Measurements from ENCODE around the gene RASA2. TPM values are rescaled to one million over a fixed set of nuclear protein-coding genes. Genes with fewer than 3 reads are reported as not detected.
"Not testable (repeated sequence)": the region's sequence is repeated elsewhere in the genome, so short reads cannot be mapped to it uniquely, and the experiment has no call there.

Gene RASA2
- total and polyA plus RNA-seq, 10 donors = 9.4 to 90.6 (median 45.3) TPM

DNA sequence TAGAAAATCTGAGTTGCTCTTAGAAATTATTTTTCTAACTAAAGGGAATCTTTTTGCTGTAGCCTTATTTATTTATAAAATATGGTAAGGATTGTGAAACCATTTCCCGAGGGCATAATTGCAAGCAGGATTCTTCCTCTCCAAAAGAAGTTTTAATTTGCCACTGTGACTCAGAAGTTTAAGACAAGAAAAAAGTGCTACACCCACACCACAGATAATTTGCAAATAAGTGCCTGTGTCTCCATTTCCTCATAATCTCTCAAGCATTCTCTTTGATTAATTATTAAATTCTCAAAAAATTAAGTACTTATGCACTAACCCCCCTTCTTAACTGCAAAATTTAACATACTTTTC, 43.6 kb downstream of the RASA2 start:
- 0 to 14% (median 5%) methylated on average over 1 of the region's 1 CpG for WGBS, 5 donors
- H3K36me3 ChIP-seq = peaks cover 0 to 27% (median 7%) of the 10 kb centered on the region in 6 donors
- peak overlapping the region; percentile 44 to 82 (median 65) for H3K27ac ChIP-seq
- H3K4me3 ChIP-seq = no peak overlapping the region
- no peaks in the 10 kb centered on the region for H3K27me3 ChIP-seq (replicated peaks in 1 of 7)
- no peaks in the 10 kb centered on the region for H3K9me3 ChIP-seq
- H3K4me1 ChIP-seq = peaks cover 21 to 81% (median 45%) of the 10 kb centered on the region in 6 donors
- DNase-seq = no peak
- intact Hi-C loops (cut with DNase I; ENCODE audit: low total_unique reads) = no loop called here
- no peak for TF ChIP-seq POLR2AphosphoS5 (IDR thresholded peaks at IDR 0.05)
- TF ChIP-seq, protein P1, sequence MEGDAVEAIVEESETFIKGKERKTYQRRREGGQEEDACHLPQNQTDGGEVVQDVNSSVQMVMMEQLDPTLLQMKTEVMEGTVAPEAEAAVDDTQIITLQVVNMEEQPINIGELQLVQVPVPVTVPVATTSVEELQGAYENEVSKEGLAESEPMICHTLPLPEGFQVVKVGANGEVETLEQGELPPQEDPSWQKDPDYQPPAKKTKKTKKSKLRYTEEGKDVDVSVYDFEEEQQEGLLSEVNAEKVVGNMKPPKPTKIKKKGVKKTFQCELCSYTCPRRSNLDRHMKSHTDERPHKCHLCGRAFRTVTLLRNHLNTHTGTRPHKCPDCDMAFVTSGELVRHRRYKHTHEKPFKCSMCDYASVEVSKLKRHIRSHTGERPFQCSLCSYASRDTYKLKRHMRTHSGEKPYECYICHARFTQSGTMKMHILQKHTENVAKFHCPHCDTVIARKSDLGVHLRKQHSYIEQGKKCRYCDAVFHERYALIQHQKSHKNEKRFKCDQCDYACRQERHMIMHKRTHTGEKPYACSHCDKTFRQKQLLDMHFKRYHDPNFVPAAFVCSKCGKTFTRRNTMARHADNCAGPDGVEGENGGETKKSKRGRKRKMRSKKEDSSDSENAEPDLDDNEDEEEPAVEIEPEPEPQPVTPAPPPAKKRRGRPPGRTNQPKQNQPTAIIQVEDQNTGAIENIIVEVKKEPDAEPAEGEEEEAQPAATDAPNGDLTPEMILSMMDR (IDR thresholded peaks at IDR 0.05 in 8 of 11, conservative IDR thresholded peaks at IDR 0.05 in 3 of 11) = no peak
- no peak for TF ChIP-seq POLR2A (IDR thresholded peaks at IDR 0.05)

DNA sequence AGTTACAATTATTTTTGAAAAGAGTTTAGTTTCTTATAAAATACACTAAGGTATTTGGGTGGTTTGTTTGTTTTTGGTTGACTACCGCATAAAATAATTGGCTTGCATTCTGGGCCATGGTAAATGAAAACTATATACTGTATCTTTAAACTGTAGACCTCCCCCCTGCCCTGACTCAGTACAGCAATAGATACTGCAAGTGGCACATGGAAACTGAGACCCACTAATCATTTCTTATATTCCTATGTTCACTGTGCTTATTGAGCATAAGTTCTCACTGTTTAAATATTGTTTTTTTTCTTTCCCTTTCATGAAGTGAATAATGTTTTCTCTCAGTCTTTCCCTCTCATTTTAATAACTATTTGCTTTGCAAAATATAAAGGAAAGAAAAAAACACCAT, 45.8 kb downstream of the RASA2 start:
- 88 to 100% (median 100%) methylated on average over 1 of the region's 1 CpG for WGBS, 5 donors
- intact Hi-C loops (cut with DNase I; ENCODE audit: low total_unique reads) = no loop called here

GRCh38 chr3:141536017-141536416, 49.2 kb downstream of the RASA2 start:
- Histone ChIP-seq H3K36me3 (peaks cover 0 to 60% (median 19%) of the 10 kb centered on the region in 6 donors), H3K4me1 (peaks cover 0 to 54% (median 8%) of the 10 kb centered on the region in 6 donors)
- H3K4me3 ChIP-seq; intact Hi-C loops (cut with DNase I; ENCODE audit: low total_unique reads); H3K9me3 ChIP-seq; H3K27me3 ChIP-seq (replicated peaks in 1 of 7); DNase-seq; H3K27ac ChIP-seq: not testable (repeated sequence)
- whole genome bisulfite sequencing, 5 donors = 96 to 98% (median 97%) methylated on average over 6 of the region's 6 CpGs

More for the DNA sequence above, 45.8 kb downstream of the RASA2 start:
- no peak for DNase-seq
- TF ChIP-seq POLR2A (IDR thresholded peaks at IDR 0.05) = no peak
- TF ChIP-seq, protein P1 (IDR thresholded peaks at IDR 0.05 in 8 of 11, conservative IDR thresholded peaks at IDR 0.05 in 3 of 11) = no peak
- H3K36me3 ChIP-seq = peaks cover 0 to 49% (median 21%) of the 10 kb centered on the region in 6 donors
- no peak overlapping the region for H3K4me3 ChIP-seq
- H3K27me3 ChIP-seq (replicated peaks in 1 of 7) = no peaks in the 10 kb centered on the region
- H3K4me1 ChIP-seq = peaks cover 21 to 59% (median 31%) of the 10 kb centered on the region in 6 donors
- H3K27ac ChIP-seq = no peak overlapping the region
- peaks cover 0 to 3% (median 0%) of the 10 kb centered on the region in 8 donors for H3K9me3 ChIP-seq

DNA sequence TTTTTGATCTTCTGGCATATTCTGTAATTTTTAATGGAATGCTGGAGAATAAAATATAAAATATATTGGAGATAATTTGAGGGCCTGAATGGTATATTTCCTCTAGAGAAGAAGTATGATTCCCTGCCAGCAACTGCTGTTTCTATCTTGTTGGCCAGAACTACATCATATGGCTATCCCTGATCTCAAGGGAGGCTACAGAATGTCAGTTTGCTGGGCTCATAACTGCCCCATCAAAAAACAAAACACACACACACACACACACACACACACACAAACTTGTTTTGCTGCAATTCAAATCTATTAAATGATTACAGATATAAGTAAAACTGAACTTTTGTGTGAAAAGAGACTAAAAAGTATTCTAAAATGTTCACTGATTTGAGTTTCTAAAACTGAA, 51.0 kb downstream of the RASA2 start:
- TF ChIP-seq POLR2AphosphoS5 (IDR thresholded peaks at IDR 0.05) = no peak
- TF ChIP-seq, protein P1 (IDR thresholded peaks at IDR 0.05 in 8 of 11, conservative IDR thresholded peaks at IDR 0.05 in 3 of 11) = no peak
- TF ChIP-seq POLR2A (IDR thresholded peaks at IDR 0.05) = no peak
- Histone ChIP-seq H3K9me3 (peaks cover 0 to 10% (median 6%) of the 10 kb centered on the region in 8 donors), H3K27me3 (replicated peaks in 1 of 7) (no peaks in the 10 kb centered on the region), H3K36me3 (peaks cover 0 to 65% (median 23%) of the 10 kb centered on the region in 6 donors), H3K4me1 (peaks cover 0 to 46% (median 9%) of the 10 kb centered on the region in 6 donors), H3K27ac (no peak overlapping the region), H3K4me3 (no peak overlapping the region)
- DNase-seq = no peak
- intact Hi-C loops (cut with DNase I; ENCODE audit: low total_unique reads) = no loop called here
